Measurements from ENCODE around the gene SPATA16. TPM values are rescaled to one million over a fixed set of nuclear protein-coding genes. Genes with fewer than 3 reads are reported as not detected.
"Not testable (repeated sequence)": the region's sequence is repeated elsewhere in the genome, so short reads cannot be mapped to it uniquely, and the experiment has no call there.

The SPATA16 gene
- total and polyA plus RNA-seq, 2 of the 13 experiments (the other 11 are each of a cell fraction or from before 2014, with no cell fraction given): not detected

GRCh38 chr3:173183022-173183421 is 42.0 kb upstream of the SPATA16 start:
- H3K4me3 ChIP-seq (replicated peaks in 1 of 3; ENCODE audit: insufficient read depth in 1 of 3, low read depth in 2 of 3, low read length in 3 of 3); H3K79me2 ChIP-seq (ENCODE audit: insufficient read depth, low read length); BruUV-seq (replicated peaks); H3K9ac ChIP-seq (ENCODE audit: insufficient read depth, low read depth, low read length); H2AFZ ChIP-seq (ENCODE audit: low read length); H3K4me2 ChIP-seq (ENCODE audit: low read depth, low read length); H3K27me3 ChIP-seq (ENCODE audit: control insufficient read depth in 1 of 2, insufficient read depth in 2 of 2, low read length in 2 of 2); FAIRE-seq; H4K20me1 ChIP-seq (ENCODE audit: insufficient read depth, low read length); intact Hi-C loops (cut with micrococcal nuclease; ENCODE audit: unreplicated experiment); H3K27ac ChIP-seq (ENCODE audit: extremely low read length, insufficient read depth, low read length); H3K4me1 ChIP-seq (ENCODE audit: insufficient read depth, low read length); ATAC-seq; POLR2A ChIA-PET; H3K36me3 ChIP-seq (replicated peaks in 1 of 2; ENCODE audit: control insufficient read depth in 1 of 2, insufficient read depth in 2 of 2, low read length in 2 of 2); in situ Hi-C loops (cut with HindIII; ENCODE audit: extremely low pct_ligation_motif_present, low pct_unique_long_range_greater_than_20kb); DNase-seq (ENCODE audit: low spot score); CTCF ChIA-PET (ENCODE audit: low intra/inter-chr PET ratio, low total read pairs): not testable (repeated sequence)
- 1% methylated on average over 3 of the region's 4 CpGs for WGBS (ENCODE audit: low lambda C conversion rate)
- H3K9me3 ChIP-seq (ENCODE audit: low read length): peaks cover 12% of the 10 kb centered on the region

GRCh38 chr3:173173652-173174051 is 32.6 kb upstream of the SPATA16 start:
- WGBS (ENCODE audit: low lambda C conversion rate): 2% methylated on average over 2 of the region's 2 CpGs
- H3K9me3 ChIP-seq (ENCODE audit: low read length): no peaks in the 10 kb centered on the region
- BruUV-seq (replicated peaks): no TSS peak
- no peak overlapping the region for H3K4me3 ChIP-seq (replicated peaks in 1 of 3; ENCODE audit: insufficient read depth in 1 of 3, low read depth in 2 of 3, low read length in 3 of 3)
- no peak for DNase-seq (ENCODE audit: low spot score)
- in situ Hi-C loops (cut with HindIII; ENCODE audit: extremely low pct_ligation_motif_present, low pct_unique_long_range_greater_than_20kb): no loop called here
- intact Hi-C loops (cut with micrococcal nuclease; ENCODE audit: unreplicated experiment): no loop called here
- no peak overlapping the region for H3K9ac ChIP-seq (ENCODE audit: insufficient read depth, low read depth, low read length)
- H3K4me1 ChIP-seq (ENCODE audit: insufficient read depth, low read length): no peaks in the 10 kb centered on the region
- ChIA-PET POLR2A (no interaction called here), CTCF (ENCODE audit: low intra/inter-chr PET ratio, low total read pairs) (no interaction called here)
- H2AFZ ChIP-seq (ENCODE audit: low read length): no peak overlapping the region
- ATAC-seq: no peak
- H3K79me2 ChIP-seq (ENCODE audit: insufficient read depth, low read length): no peaks in the 10 kb centered on the region
- no peak for FAIRE-seq
- no peak overlapping the region for H3K27ac ChIP-seq (ENCODE audit: extremely low read length, insufficient read depth, low read length)
- H4K20me1 ChIP-seq (ENCODE audit: insufficient read depth, low read length): no peaks in the 10 kb centered on the region
- H3K27me3 ChIP-seq (ENCODE audit: control insufficient read depth in 1 of 2, insufficient read depth in 2 of 2, low read length in 2 of 2): no peaks in the 10 kb centered on the region
- H3K4me2 ChIP-seq (ENCODE audit: low read depth, low read length): no peak overlapping the region
- no peaks in the 10 kb centered on the region for H3K36me3 ChIP-seq (replicated peaks in 1 of 2; ENCODE audit: control insufficient read depth in 1 of 2, insufficient read depth in 2 of 2, low read length in 2 of 2)
- TF ChIP-seq KAT7 (CRISPR knock-in tag; IDR thresholded peaks at IDR 0.05; ENCODE audit: borderline replicate concordance): no peak
- no peak for TF ChIP-seq ZSCAN9 (CRISPR knock-in tag; IDR thresholded peaks at IDR 0.05; ENCODE audit: borderline replicate concordance)
- TF ChIP-seq ZNF574 (CRISPR knock-in tag; IDR thresholded peaks at IDR 0.05): no peak
- TF ChIP-seq LCORL (IDR thresholded peaks at IDR 0.05): no peak
- TF ChIP-seq LCORL (CRISPR knock-in tag; IDR thresholded peaks at IDR 0.05): no peak
- TF ChIP-seq ELF4 (CRISPR knock-in tag; IDR thresholded peaks at IDR 0.05; ENCODE audit: borderline replicate concordance): no peak
- no peak for TF ChIP-seq KMT2B (CRISPR knock-in tag; IDR thresholded peaks at IDR 0.05)
- no peak for TF ChIP-seq ZNF264 (CRISPR knock-in tag; IDR thresholded peaks at IDR 0.05)
- TF ChIP-seq ZNF101 (CRISPR knock-in tag; IDR thresholded peaks at IDR 0.05; ENCODE audit: borderline replicate concordance, low read depth): no peak
- TF ChIP-seq HIC2 (CRISPR knock-in tag; IDR thresholded peaks at IDR 0.05; ENCODE audit: low read depth): no peak
- TF ChIP-seq ATM (IDR thresholded peaks at IDR 0.05; ENCODE audit: borderline replicate concordance): no peak
- TF ChIP-seq ZNF670 (CRISPR knock-in tag; IDR thresholded peaks at IDR 0.05; ENCODE audit: borderline replicate concordance): no peak
- no peak for TF ChIP-seq NFE2L2 (IDR thresholded peaks at IDR 0.05; ENCODE audit: low read length)
- no peak for TF ChIP-seq BATF2 (CRISPR knock-in tag; IDR thresholded peaks at IDR 0.05)
- no peak for TF ChIP-seq ZNF232 (CRISPR knock-in tag; IDR thresholded peaks at IDR 0.05; ENCODE audit: borderline replicate concordance)
- TF ChIP-seq ZNF260 (CRISPR knock-in tag; IDR thresholded peaks at IDR 0.05; ENCODE audit: borderline replicate concordance, low read depth): no peak
